Posterior vena cava (tissue), 2 donors: ENCODE data around the gene GPAT2. TPM values are rescaled to one million over a fixed set of nuclear protein-coding genes. Genes with fewer than 3 reads are reported as not detected.
"Not testable (repeated sequence)": the region's sequence is repeated elsewhere in the genome, so short reads cannot be mapped to it uniquely, and the experiment has no call there.

Source experiments
- DNase-seq: peaks from one replicate; pipeline ENCODE4 v3.0.0-alpha.2; 2020; ENCODE audit warnings: low spot score
- intact Hi-C, 2 donors: fragments of 100-400 bp; cut with DNase I; formaldehyde crosslinking; loops; one replicate each; pipeline versions ENCODE4 v1.14.1 to v1.14.2; 2022 to 2023
- total RNA-seq, 2 donors: library from RNA; stranded (reverse); fragmentation: NEBNext Ultra II Directional; extraction: Animal tissue kit (Norgen Biotek cat#: 25700); gene quantifications; one replicate each; pipeline ENCODE4 v1.2.1, GENCODE V29; 2021
- donor health status: DM: yes; HTN: yes; CAD: no.
- donor health status: DM: yes; HTN: yes; CAD: no.

The GPAT2 gene
- total RNA-seq, 2 donors from 2014 or later, result 6.0 to 10.0 TPM

GRCh38 chr2:96027725-96028325 is 6.9 kb downstream of the GPAT2 start:
- DNase-seq, result not testable (repeated sequence)
- intact Hi-C loops, result loop anchor here in 1 of 2 donors (10.0 kb wide), 1 partner anchor 87 kb away; the partner anchor contains the start of gene ADRA2B

GRCh38 chr2:96025755-96026154 is 9.0 kb downstream of the GPAT2 start:
- DNase-seq, result peak; percentile 26
- intact Hi-C loops, result loop anchor here in 1 of 2 donors (10.0 kb wide), 1 partner anchor 89 kb away; the partner anchor contains the start of gene ADRA2B

GRCh38 chr2:96025194-96025492 is 9.6 kb downstream of the GPAT2 start:
- DNase-seq, result peak; percentile 54
- intact Hi-C loops, result loop anchor here in 1 of 2 donors (10.0 kb wide), 1 partner anchor 90 kb away; the partner anchor contains the start of gene ADRA2B

- intact Hi-C loops, result loop anchor here in 1 of 2 donors (10.0 kb wide), 1 partner anchor 90 kb away; the partner anchor contains the start of gene ADRA2B
- DNase-seq, result peak; percentile 58
These were observed 10.2 kb downstream of the GPAT2 start for GRCh38 chr2:96024336-96025193.

GRCh38 chr2:96023701-96024100 is 11.0 kb downstream of the GPAT2 start:
- intact Hi-C loops, result loop anchor here in 1 of 2 donors (10.0 kb wide), 1 partner anchor 91 kb away; the partner anchor contains the start of gene ADRA2B
- peak; percentile 42 for DNase-seq

GRCh38 chr2:96022701-96023447 is 11.8 kb downstream of the GPAT2 start:
- DNase-seq, result peak; percentile 94
- intact Hi-C loops, result loop anchor here in 1 of 2 donors (10.0 kb wide), 1 partner anchor 92 kb away; the partner anchor contains the start of gene ADRA2B

- intact Hi-C loops, result loop anchor here in 1 of 2 donors (10.0 kb wide), 1 partner anchor 93 kb away; the partner anchor contains the start of gene ADRA2B
- peak; percentile 17 for DNase-seq
These were observed 12.6 kb downstream of the GPAT2 start for GRCh38 chr2:96022126-96022525.

- intact Hi-C loops, result loop anchor here in 1 of 2 donors (10.0 kb wide), 1 partner anchor 94 kb away; the partner anchor contains the start of gene ADRA2B
- DNase-seq, result not testable (repeated sequence)
These were observed 13.6 kb downstream of the GPAT2 start for GRCh38 chr2:96021142-96021541.

GRCh38 chr2:96019909-96020590 is 14.7 kb downstream of the GPAT2 start:
- DNase-seq, result peak; percentile 61
- intact Hi-C loops, result loop anchor here in 1 of 2 donors (10.0 kb wide), 1 partner anchor 95 kb away; the partner anchor contains the start of gene ADRA2B

GRCh38 chr2:96016321-96016720 is 18.4 kb downstream of the GPAT2 start:
- intact Hi-C loops, DNase-seq: not testable (repeated sequence)

- intact Hi-C loops, result not testable (repeated sequence)
- DNase-seq, result peak; percentile 31
These were observed 21.9 kb downstream of the GPAT2 start for GRCh38 chr2:96012792-96013264.

GRCh38 chr2:96012086-96012791 is 22.5 kb downstream of the GPAT2 start:
- intact Hi-C loops, result not testable (repeated sequence)
- DNase-seq, result peak; percentile 55

GRCh38 chr2:96011129-96011455 is 23.6 kb downstream of the GPAT2 start:
- intact Hi-C loops, result not testable (repeated sequence)
- DNase-seq, result peak; percentile 56

- DNase-seq, result peak; percentile 99
- intact Hi-C loops, result not testable (repeated sequence)
These were observed 24.2 kb downstream of the GPAT2 start for GRCh38 chr2:96010320-96011128.

- intact Hi-C loops, result not testable (repeated sequence)
- peak; percentile 52 for DNase-seq
These were observed 24.9 kb downstream of the GPAT2 start for GRCh38 chr2:96009833-96010232.

- DNase-seq, result peak; percentile 53
- intact Hi-C loops, result not testable (repeated sequence)
These were observed 26.7 kb downstream of the GPAT2 start for GRCh38 chr2:96008051-96008450.

- peak; percentile 23 for DNase-seq
- intact Hi-C loops, result not testable (repeated sequence)
These were observed 28.5 kb downstream of the GPAT2 start for GRCh38 chr2:96006248-96006647.
